D341Med (cell line): ENCODE measurements around the gene HOXC11.

Experiments used
- DNase-seq: peaks from one replicate; pipeline ENCODE4 v3.0.0; 2012; ENCODE audit warnings: low spot score

The HOXC11 gene

DNA sequence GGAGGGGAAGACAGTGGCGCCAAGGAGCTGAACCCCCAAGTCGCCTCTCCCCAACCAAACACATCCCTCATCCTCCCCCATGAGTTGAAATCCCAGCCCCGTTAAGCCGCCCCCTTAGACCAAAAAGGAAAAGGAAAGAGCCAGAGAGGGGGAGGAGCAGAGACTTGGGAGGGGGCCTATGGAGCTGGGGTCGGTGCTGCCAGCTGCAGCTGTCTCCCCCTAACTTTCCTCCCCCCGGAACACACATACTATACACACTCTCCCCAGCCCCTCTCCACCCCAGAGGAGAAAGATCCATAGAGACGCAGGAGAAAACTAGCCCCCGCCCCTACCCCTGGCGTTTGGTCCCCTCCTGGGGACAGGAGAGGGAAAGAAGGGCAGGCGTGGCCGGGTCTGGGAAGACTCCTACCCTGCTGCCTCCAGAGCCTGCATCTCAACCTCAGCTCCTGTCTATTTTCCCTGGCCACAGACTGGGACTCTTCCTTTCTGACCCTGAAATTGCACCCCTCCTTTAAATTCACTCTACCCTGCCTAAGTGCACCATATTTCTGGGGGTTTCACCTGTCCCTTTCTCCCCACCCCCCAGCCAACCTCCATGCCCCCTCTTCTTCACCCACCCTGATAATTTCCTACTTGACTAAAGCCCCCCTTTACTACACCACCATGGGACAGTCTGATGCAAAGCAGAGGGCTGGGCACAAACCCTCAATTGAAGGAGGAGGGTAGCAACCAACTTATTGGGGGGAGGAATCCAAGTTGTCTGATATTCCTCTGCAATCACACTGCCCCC, 25.4 kb downstream of the HOXC11 start:
- DNase-seq: no peak

DNA sequence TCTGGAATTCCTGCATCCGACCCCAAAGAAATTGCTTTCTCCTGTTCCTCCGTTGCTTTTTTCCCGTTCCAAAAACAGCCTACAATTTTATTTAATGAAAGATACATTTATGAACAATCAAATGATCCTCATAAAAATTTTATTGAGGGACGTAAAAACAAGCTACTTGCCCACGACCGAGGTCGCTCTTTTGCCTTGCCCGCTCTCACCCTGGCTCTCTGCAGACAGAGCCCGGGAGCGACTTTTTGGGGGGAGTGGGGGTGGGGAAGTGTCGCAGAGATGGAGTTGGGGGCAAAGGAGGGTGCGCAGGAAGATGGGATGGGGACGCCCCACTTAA, 25.9 kb downstream of the HOXC11 start:
- DNase-seq: no peak

DNA sequence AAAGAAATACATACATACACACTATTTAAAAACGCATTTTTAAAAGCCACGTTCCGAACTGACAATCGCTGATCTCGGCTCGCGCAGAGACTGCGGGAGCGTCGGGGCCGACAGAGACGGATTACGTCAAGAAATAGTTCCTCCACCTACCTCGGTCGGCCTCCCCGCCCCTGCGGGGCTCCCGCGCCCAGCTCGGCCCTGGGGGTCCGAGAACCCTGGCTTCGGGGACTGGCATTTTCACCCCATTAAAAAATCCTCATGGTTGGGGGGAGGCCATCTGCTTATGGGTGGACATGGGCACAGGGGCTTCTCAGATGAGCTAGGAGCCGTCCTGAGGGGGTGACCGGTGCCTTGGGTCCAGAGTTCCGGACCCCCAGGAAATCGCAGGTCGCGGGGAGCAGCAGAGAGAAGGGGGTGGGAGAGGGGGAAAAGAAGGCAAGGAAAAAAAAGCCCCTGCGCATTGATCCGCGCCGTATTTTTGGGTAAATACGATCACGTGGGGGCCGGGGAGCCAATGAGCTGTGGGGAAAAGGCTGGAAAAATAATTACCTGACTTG, 26.7 kb downstream of the HOXC11 start:
- DNase-seq: peak; percentile 64

DNA sequence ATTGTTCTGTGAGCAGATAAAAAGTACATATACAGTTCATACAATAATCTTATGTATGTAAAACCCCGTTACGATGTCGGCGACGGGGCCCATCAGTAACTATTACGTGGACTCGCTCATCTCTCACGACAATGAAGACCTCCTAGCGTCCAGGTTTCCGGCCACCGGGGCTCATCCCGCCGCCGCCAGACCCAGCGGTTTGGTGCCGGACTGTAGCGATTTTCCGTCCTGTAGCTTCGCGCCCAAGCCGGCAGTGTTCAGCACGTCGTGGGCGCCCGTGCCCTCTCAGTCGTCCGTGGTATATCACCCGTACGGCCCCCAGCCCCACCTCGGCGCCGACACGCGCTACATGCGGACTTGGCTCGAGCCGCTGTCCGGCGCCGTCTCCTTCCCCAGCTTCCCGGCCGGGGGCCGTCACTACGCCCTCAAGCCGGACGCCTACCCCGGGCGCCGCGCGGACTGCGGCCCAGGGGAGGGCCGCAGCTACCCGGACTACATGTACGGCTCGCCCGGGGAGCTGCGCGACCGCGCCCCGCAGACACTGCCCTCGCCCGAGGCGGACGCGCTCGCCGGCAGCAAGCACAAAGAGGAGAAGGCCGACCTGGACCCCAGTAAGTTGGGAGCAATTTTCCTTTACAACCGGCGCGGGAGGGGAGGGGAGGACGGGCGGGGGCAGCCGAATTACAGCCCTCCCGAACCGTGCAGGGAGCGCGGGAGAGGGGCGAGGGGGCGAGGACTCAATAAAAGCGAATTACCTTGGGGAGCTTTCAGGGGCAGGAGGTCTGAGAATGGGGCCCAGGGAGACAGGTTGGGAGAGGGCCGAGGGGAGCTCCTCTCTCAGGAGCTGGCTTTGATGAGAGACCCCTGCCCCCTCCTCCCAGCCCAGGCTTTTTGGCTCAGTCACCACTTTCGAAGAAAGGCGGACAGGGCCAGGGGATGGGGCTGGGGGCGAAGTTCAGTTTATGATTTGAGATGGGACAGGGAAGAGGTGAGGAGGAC, 27.5 kb downstream of the HOXC11 start, which contains the start of gene HOXC9:
Gene HOXC9 (plus strand): TSS at position 46 of the 999 bp plus-strand sequence. CDS start 28 bp downstream, at position 74.
- no peak for DNase-seq

DNA sequence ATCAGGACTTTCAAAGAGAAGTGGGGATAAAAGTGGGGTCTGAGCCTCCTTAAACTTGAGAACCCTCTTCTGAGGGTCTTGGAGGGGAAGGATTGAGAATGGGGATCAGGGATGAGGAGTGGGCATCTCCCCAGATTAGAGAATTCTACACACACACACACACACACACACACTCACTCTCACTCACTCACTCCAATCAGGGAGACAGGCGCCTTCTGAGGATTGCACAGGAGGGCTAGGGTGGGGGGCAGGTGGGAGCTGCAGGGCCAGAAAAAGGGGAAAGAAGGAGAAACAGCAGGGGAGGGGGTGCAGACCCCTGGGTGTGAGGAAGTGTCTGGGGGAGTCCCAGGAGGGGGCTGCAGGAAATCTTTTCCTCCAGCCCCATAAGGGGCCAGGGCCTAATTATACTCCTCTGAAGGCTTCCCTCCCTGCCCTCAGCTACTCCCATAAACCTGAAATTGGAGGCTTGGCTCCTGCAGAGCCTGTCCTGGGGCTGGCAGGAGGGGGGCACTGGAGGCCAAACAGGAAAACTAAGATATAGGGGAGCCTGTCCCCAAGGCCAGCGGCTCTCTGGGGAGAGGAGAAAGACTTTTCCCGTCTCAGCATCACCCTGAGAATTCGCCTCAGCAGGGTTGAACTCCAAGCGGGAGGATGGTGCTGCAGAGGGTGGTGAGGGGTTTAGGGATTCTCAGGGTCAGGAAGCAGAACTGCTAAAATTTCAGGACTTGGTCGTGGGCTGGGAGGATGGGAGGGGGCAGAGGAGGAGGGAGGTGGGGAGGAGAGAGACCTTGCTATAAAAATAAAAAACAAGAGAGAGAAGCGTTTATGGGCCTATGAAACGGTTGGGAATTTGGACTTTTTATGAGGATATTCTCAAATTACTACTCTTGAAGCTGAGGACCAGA, 28.6 kb downstream of the HOXC11 start:
- DNase-seq: no peak

DNA sequence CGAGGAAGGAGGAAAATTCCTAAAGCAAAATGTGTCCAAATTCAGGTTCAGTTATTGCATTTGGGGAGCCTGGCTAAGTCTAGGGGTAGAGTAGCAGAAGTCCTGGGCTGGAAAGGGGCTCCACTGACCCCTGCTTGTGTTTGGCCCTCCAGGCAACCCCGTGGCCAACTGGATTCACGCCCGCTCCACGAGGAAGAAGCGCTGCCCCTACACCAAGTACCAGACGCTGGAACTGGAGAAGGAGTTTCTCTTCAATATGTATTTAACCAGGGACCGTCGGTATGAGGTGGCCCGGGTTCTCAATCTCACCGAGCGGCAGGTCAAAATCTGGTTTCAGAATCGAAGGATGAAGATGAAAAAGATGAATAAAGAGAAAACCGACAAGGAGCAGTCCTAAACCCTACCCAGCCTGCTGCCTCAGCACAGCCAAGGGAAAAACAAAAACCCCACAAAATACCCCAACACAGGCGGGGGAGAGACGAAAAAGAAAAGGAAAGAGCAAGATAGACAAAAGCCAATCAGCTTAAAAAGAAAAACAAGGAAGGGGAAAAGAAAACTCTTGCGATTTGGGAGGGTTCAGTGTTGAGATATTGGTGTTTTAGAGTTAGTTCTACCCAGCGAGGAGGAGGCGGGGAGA, 29.5 kb downstream of the HOXC11 start:
- no peak for DNase-seq

DNA sequence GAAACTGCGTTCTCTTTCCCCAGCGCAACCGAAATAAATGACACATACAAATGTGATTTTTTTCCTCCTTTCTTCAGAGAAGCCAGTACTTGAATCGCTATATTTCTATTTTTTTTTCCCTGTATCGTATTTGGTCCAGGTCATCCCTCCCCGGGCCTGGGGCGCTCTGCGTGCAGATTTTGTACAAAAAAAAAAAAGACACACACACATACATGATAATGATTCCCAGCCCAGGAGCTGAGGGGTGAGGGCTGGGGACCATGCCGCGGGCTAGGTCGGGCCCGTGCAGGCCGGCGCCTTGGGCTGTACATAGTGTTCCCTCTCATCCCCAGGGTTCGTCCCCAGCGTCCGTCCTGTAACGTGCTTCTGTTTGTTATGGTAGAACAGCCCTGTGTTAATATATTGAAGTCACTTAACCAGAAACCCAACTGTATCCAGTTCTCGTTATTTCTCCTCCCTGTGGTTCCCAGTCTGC, 30.0 kb downstream of the HOXC11 start:
- no peak for DNase-seq

DNA sequence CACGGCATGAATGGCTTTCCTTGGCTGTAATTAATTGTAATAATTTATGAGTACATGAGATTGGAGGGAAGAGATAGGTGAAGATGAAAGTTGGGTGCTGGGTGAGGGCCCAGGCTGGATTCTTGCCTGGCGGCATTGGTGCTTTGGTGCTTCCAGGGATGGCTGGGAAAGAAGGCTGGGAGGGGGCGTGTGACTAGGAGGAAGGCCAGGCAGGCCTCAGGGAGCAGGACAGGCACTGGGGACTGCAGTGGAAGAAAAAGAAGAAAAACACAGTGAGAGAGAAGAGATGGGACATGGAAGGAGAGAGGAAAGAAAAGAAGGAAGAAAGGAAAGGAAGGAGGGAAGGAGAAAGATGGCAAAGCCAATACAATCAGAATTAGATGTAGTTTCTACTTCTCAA, 30.7 kb downstream of the HOXC11 start:
- DNase-seq: no peak

DNA sequence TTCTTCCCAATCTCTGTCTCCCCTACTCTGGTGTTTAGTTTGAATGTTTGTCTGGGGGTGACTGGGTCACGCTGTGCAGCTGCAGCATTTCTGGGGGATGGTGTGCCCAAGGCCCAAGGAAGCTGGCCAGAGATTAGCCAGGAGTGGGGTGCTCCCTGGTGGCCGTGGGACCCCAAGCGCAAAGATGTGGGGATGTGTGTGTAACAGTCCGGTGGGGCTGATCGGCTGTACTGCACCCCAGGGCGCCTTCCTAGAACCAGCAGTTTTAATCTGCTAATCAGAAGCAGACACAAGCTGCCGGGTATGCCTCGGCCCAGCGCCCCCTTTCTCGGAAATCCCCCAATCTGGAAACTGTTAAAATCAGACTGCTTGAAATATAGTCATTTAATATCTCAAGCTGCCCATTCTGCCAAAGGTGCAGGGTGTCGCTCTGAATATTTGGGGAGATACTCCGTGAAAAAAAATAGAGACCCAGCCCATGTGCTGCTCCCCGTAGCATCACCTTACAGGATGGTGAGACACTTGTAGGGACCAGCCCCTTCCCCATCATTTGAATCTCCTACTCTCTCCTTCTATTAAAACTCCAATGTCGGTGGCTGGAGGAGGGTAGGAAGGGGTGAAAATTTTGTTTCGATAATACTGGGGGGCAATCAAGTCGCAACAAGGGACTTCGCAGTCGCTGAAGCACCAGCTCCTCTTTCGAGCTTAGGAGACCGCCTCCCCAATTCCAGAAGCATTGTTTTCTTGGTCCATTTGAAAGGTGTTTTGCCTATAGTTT, 31.3 kb downstream of the HOXC11 start:
- no peak for DNase-seq

DNA sequence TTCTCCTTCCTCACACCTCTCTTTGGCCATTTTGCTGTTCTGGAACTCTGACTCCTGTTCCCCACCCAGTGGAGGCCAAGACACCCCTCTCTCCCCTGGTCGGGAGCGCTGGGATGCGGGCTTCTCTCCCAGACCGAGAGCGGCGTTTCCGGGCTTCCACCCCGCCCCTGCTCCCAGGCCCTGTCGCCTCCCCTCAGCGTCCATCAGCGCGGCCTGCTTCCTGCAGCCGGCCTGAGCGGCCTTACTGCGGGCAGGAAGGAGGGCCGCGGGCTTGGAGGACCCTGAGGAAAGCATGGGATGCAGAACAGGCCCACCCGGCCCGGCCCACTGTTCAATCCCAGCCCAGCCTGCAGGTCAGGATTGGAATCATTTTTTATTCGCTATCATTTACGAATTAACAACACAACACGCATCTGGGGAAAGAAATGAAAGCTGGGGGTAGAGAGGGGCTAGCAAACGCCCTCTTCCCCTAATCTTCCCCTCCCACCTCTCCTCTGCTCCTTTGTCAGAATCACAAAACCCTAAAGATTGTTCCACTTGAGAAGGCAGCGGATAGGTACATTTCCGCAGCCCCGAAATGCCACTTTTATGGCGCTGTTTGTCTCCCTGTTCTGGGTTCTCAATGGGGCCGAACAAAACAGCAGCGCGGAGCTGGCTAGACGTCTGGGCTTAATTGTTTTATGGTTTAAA, 32.1 kb downstream of the HOXC11 start:
- DNase-seq: no peak

DNA sequence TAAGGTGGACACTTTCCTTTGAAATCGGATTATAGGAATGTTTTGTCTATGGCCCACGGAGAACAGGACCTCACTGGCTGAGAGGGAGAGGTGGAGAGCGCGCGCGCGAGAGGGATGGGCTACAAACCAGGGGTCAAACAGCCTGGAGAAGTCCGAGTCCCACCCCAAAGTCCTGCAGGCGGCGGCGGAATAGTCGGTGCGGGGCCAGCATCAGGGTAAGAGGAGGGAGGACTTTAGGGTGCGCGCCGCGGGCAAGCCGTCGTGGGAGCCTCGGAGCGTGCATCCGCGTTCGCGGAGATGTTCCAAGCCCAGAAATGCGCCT, 32.6 kb downstream of the HOXC11 start:
- no peak for DNase-seq

DNA sequence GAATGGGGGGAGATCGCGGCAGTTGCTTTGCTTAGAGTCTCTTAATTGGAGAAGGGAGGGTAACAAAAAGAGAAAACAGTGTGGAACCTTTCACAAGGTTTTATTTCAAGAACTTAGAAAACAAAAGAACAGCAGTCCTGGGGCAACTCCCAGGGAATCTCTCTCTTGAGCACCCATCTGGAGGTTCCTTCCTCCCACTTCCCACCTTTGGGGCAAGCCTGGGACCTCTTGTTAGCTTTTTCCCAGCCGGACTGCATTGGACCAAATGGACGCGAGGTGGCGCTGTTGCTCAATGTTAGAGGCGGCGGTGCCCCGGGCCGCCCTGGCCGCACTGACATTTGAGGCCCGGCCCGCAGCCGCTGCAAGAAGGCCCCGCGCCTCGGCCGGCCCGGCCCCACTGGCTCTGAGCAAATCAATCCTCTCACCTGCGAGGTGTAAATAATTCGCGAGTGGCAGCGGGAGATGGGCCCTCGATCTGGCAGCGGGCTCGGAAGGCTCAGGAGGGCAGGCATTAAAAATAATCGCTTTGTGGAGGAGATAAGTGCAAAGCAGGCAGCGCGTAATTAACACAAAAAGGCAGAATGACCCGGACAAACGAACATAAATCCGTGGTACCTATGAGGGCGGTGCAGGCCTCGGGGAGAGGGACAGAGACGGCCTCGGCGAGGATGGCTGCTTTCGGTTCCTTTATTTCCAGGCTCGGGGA, 33.1 kb downstream of the HOXC11 start:
- peak; percentile 91 for DNase-seq

DNA sequence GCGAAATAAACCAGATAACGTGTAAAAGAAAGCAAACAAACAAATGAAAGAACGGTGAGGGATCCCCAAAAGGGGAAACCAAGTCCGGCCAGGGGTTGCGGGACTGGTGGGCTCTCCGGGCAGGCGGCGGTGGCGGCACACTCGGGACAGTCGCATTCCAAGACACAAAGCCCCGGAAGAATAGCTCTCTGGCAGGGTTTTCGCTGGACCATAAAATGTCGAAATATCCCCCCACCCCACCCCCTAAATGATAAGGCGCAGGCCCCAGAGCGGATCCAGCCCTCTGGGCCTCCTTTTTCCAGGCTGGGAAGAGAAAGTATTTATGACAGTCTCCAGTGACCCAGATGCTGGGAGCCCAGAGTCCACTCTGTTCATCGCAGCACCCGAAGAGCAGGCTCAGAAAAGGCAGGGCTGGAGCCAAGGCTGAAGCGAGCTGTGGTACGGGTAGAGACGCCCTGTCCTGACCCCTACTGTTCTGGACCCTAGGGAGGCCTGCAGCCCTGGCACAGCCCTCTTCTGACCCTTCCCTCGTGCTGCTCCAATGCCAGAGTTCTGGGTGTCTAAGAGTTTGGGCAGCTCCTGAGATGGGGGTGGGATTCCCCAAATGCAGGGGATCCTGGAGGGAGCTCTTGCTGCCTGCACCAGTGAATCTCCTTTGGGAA, 33.8 kb downstream of the HOXC11 start:
- DNase-seq: no peak

DNA sequence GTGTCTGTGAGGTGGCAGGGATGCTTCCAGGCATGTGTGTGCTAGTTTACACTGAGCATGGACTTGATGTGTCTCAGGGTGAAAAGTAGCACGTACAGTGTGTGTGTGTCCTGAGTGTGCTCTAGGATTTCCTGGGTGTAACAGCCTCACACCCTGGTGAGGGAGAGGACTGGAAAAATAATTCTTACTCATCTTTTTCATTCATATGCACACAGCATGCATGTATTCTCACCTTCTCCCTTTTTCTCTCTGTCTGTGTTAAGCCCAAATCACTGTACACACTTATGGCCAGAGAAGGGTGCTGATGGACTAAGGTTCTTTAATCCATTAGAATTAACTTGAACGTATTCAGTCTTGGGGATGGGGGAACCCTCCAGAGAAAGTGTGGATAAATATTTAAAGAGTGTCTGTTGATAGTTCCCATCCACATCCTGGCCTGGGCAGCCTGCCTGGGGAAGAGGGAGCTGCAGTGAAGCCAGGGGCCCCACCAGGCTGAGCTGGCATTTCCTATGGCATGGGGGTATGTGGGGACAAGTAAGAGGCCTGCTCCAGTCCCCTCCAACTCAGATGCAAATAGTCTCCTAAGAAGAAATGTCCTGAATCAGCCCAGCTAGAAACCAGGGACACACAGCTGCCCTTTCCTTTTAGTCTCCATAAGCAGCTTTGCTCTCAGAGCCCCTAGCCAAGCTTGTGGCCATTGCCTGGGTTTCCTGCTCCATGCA, 34.8 kb downstream of the HOXC11 start:
- DNase-seq: no peak

DNA sequence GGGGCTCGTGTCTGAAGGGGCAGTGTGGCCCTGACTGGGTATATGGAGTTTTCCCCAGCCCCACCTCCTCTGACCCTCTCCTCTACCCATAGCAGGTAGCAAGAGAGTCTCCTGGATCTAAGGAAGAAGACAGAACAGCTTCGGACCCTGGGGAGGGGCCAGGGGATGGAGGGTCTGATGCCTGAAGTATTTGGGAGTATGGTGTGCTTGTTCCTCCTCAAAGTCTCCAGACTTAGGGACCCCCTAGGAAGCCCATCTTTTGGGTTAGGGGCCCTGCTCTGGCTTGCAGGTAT, 35.3 kb downstream of the HOXC11 start:
- DNase-seq: no peak

DNA sequence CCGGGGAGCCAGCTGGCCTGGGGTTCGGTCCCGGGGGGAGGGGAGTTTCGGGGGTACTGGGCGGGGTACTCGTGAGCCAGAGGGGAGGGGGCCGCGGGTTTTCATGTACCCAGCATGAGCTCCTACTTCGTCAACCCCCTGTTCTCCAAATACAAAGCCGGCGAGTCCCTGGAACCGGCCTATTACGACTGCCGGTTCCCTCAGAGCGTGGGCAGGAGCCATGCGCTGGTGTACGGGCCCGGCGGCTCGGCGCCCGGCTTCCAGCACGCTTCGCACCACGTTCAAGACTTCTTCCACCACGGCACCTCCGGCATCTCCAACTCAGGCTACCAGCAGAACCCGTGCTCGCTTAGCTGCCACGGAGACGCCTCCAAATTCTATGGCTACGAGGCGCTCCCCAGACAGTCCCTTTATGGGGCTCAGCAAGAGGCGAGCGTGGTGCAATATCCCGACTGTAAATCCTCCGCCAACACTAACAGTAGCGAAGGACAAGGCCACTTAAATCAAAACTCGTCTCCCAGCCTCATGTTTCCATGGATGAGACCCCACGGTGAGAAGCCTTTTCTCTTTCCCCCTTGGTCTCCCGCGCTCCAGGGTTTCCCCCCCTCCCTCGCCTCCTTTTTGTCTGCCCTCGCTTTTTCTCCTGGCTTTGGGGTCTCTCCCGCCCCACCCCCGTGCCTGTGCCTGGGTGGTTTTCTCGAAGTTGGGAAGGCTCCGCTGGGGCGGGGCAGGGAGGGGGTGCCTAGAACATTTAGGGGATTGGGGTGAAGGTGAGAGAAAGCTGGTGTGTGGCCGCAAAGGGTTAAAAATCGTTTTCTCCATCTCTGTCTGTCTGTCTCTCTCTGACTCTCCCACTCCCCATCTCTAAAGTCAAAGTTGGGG, 36.5 kb downstream of the HOXC11 start:
- DNase-seq: peak; percentile 61
